Activated CD8-positive, alpha-beta memory T cell treated with anti-CD3 and anti-CD28 coated beads, Interleukin-2, amount 50 U/mL, for 4 hours (primary cell): ENCODE results near the gene RBP4.

Experiments
- DNase-seq: peaks from one replicate; pipeline ENCODE4 v3.0.0-alpha.2; 2020

RBP4 gene

DNA sequence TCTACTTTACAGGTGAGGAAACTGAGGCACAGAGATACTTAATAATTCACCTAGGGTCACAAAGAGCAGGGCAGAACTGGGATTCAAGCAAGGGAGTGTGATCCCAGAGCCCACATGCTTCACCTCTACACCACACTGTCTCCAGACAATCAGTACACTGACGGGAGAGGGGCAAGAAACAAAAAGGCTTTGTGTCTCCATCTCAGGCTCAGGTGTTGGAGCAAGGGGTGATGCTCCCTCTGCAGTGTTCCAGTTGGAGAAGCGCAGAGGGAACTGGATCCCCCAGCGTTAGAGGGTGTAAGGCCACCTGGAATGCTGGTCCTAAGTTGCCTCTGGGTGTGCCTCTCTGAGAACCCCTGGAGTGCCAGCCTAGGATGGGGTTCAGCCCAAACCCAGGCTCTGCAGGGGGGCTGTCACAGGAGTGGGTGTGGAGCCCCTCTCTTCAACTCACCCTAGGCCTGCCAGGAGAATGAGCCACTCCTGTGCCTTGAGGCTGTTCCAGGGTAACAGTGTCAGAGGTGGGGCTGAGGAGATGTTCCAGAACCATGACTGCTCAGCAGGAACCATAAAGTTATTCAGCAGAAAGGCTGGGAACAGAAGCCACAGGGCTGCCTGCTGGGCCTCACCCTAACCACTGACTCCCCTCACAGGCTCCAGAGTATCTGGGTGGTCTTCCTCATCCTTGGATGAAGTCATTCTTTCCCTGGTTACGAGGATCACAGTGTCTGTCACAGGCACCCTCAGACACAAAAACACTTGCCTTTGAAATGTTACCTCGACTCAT, 5.5 kb downstream of the RBP4 start:
- no peak for DNase-seq

DNA sequence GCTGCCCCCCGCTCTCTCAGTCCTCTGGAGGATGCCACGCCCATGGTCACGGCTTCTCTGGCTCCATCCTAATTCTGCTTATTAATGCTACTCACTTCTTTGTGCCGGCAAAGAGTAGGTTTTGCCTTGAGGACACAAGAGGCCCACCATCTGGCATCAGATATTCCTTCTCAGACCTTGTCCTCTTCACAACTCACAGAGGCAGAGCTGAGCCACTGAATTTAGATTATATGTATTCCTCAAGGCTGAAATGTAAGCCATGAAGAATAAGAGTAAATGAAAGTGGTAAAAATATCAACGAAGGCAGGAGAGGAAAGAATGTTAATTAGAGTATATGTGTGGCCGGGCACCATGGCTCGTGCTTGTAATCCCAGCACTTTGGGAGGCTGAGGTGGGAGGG, 6.5 kb downstream of the RBP4 start:
- DNase-seq, result no peak

DNA sequence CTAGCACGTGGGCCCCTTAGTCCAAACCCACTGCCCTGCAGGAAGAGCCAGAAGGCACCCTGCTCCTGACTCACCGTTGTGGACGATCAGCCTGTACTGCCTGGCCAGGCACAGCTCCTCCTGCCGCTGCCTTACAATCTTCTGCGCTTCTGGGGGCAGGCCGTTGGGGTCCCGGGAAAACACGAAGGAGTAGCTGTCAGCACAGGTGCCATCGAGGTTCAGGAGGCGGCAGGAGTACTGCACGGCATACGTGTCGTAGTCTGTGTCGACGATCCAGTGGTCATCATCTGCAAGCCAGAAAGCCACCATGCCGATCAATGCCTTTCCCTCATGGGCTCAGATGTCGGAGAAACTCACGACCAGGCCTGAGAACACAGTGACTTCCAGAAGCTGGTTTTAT, 7.3 kb downstream of the RBP4 start:
- no peak for DNase-seq

DNA sequence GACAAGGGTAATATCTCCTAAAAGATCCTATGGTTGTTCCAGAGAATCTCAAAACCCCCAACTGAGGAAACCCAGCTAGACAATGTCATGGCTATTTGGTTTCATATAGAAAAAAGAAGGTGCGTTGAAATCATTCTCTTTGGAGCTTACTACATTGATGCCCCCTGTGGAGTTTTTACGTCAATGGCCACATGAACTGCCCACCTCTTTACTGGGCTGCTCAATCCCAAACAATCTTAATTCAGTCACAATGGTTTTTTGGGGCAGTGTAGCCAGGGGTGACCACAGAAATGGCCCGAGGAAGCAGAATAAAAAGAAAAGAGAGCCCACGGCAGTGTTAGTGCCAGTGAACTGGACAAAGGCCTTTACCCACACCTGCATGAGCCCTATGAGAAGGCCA, 7.8 kb downstream of the RBP4 start:
- DNase-seq, result no peak

DNA sequence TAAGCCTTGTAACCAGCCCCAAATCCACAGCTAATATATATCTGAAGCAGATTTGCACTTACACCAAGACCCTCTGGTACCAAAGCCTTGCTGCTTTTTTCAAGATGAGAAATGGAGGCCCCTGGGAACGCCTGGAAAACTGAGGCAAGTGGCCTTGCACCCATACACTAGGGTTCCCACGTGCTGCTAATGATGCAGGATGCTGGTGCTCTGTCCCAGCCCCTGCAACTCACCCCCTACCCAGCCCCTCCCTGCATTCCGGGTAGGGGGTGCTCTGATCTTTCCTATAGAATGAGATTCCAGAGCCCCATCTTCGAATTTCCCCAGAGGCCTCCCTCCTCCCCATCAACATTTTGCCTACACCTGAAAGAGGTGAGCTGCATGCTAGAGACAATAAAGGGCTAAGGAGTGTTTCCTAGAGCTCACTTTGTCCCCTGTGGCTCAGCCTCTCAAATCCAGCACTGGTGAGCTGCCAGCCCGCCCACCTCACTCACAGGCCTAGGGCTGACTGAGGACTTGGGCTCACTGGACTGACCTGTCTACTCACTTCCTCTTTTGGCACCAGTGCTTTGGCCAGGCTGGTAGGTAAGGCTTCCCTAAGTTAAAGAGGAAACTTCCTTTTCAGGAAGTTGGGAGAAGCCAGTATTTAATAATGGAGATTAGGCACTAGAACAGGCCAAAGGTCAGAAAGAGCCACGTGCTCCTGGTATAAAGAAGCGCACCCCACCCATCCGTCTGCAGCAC, 9.8 kb downstream of the RBP4 start:
- no peak for DNase-seq

DNA sequence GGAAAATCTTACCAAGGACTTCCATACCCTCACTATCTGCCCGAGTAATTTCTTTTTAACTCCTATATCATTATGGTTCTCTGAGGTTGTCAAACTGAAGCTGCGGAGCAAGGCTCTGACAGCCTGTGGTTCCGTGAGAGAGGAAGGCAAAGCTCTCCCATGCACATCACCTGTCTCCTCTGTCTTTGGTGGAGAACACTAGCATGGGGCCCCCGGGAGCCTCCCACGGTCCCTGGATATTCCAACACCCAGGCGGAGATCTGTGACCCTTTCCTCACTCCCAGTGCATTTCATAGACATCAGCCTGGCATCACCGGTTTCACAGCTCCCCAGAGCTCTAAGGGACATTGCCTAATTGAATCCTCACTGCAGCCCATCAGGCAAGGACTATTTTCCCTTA, 10.4 kb downstream of the RBP4 start:
- no peak for DNase-seq

DNA sequence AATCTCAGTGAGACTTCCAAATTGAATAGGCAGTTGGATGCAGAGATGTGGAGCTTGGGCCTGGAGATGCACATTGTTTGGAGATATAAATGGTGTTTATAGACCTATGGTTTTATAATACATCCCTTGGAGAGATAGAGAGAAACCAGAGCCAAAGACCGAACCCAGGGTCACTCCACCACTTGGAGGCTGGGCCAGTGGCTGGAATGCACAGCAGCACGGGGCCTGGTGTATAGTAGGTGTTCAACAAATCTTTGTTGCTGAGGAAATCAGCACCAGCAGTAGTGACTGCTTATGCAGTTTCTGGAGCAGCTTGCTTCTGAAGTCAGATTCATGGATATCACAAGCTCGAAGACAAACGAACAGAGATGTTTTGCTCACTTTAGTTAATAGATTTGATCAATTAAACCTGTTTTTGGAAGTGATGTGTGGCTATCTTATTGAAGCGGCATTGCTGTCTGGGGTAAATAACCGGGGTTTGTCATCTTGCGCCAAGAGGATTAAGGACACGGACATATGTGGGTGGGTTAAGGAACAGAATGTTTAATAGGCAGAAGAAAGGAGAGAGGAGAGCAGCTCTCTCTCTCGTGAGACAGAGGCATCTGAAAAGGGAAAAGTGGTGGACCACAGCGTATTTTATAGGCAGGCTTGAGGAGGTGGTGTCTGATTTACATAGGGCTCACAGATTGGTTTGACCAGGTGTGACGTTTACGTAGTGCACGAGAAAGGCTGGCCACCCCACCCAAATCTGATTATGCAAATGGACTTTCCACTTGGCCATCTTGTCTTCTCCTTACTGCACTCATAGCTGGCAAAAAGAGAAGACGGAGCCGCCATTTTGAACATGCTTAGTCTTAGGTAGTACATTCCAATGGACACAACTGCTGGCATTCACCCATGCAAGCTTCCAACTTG, 11.1 kb downstream of the RBP4 start:
- no peak for DNase-seq

DNA sequence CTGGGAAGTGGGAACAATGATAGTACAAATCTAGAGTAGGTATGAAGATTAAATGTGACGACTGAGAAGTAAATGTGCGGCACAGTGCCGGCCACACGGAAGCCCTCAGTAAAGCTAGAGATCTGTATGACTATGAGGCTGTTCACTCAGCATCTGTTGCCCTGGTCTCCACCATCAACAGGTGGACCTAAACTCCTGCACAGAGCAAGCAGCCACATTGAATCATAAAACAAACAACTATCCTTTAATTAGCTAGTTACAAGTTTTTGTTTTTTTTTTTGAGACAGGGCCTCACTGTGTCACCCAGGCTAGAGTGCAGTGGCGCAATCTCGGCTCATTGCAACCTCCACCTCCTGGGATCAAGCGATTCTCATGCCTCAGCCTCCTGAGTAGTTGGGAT, 16.6 kb downstream of the RBP4 start:
- no peak for DNase-seq

DNA sequence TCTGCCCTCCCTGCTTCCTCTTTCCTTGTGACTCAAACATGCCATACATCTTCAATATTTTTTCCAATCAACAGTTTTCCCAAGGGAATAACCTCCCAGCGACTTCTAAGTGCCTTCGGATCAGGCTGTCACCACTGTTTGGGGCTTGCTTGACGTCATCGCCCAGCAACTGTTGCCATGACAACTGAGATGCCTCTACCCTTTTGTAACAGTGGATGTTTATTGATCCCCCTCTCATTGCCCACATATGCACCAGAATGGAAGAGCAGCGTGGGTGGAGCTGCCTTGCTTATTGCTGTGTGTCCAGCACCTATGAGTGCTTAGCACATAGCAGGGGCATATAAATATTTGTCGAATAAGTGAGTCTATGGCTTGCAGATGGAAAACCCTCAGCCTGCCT, 20.2 kb downstream of the RBP4 start:
- no peak for DNase-seq

DNA sequence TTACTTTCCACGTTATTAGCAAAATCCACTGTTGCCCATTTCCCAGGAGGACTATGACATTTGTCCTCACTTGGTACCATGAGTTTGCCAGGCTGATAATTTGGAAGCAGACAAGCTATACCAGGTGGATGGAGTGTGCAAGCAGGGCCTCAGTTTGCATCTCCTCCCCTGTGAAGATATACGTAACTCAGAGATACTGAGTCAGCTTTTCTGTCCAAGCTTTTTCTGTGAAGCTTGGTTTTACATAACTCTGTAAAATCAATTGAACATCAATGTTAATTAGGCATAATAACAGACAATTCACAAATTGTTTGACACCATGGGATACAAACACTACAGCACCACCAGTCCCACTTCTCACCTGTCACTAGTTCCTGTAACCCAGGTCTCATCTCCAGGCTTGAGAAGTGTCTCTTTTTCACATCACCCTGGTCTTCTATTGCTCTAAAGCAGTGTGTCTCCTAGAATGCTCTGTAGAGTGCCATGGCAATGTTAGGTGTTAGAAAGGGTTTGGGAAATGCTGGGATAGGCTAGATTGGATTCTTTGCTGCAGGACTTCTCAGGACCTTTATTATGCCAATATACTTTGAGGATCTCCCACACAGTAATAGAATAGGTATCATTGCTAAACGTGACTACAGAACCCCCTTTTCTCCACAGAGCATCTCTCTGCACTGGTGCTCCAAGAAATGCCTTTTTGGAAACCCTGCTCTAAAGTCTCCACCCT, 20.9 kb downstream of the RBP4 start:
- DNase-seq, result no peak

DNA sequence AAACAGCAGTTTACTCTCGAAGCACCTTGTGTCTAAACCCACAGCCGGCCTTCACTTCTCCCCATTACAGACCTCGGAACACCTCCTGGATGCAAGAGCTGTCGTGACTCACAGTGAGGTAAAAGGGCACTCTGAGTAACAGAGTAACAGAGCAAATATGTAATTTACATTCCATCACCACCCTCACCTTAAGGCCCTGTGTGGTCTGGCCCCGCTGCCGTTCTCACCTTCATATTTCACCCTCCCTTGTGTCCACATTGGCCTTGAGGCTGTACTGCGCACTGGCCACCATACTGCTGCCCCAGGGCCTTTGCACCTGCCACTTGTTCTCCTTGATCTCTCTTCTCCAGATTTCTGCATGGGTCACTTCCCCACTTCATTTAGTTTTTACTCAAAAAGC, 21.9 kb downstream of the RBP4 start:
- DNase-seq, result no peak

DNA sequence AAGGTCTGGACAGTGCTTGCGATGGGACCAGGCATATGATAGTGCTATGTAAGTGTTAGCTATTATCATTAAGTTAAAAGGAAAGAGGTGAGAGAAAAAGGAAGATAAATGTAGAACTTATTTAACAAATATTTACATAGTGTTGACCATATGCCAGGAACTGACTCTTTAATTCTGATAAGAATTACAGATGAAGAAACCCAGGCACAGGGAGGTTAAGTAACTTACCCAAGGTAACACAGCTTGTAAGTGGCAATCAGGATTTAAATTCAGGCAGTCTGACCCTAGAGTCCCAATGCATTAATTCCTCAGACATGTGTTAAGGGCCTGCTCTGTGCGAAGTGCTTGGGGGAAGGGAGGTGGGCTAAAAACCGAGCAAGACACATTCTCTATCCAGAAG, 23.5 kb downstream of the RBP4 start:
- DNase-seq, result no peak

DNA sequence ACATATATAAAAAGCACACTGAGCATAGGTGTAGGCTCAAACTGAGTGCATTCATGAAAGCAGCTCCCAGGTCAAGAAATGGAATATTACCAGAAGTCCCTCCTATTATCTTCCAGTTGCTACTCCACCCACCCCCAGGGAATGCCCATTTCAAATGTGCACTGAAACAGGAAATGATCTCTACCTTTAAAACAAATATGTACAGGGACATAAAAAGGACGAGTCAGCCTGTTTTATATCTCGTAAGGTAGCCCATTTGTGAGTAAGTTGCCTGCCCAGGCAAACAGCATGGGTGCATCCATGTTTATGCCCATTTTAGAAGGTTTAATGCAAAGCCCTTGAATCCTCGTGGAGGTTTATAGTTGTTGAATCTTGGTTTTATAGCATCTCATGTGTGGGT, 24.1 kb downstream of the RBP4 start:
- no peak for DNase-seq

DNA sequence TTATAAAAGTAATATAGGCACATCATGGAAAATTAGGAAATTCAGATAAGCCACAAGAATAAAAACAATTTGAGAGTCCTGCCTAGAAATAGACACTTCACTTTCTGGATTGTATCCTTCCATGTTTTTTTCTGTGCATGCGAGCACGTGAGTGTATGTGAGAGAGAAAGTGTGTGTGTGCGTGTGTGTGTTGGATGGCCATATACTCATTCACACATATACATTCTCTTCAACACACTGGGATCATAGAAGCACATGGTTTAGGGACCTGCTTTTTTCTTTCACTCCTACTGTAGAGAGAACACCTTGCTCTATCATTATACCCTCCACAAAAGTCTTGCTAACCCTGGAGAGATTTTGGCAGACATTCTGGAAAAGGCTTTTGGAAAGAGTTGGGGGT, 27.1 kb downstream of the RBP4 start:
- DNase-seq, result no peak

DNA sequence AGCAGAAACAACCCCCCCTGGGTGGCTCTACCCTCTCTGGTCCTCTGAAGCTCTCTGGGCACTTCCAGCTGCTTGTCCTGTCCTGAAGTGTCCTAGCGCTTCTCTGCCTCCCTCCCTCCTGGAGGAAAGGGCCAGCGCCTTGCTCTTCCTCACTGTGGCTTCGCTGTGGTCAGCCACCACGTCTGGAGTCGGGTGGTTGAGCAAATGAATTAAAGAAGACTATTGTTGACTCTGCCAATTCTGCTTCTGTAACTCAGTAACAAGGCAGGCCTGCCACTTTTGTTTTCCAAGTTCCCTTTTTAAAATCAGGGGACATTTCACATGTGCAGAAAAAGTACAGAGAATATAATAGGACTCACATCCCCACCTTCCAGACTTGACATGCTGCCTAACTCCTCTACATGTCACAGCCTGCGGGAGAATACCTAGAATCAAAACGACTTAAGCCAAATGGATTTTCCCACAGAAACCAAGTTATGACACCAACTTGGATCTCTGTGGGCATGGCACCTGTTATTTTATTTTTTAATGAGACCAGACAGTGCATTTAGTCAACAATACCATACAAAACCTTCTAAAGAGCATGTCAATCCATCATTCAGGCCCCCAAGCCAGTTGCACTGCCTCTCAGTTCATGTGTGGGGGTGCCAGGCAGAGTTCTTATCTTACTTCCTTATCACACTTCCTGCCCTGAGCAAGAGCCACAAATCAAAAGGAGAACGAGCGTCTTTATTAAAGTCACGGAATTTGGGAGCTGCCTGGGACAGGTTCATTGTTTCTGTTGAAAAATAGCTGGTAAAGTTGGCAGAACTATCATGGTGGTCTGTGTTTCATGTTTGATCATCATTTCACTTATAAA, 27.8 kb downstream of the RBP4 start:
- no peak for DNase-seq

DNA sequence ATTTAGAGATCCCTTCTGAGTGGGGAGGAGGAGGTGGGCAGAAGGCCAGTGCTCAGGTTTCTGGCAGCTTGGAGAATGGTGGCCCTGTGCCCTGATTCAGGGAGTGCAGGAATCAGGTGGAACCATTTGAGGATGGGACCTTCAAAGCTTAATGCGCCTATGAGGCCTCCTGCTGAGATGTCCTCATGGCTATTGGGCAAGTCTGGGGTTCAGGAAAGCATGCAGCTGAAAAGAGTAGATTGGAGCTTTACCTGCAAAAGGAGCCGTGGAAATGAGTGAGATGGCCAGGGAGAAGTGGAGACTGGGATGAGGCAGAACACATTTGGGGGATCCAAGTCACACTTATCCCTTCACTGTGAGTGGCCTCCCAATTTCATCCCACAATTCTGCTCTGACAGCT, 28.4 kb downstream of the RBP4 start:
- no peak for DNase-seq

DNA sequence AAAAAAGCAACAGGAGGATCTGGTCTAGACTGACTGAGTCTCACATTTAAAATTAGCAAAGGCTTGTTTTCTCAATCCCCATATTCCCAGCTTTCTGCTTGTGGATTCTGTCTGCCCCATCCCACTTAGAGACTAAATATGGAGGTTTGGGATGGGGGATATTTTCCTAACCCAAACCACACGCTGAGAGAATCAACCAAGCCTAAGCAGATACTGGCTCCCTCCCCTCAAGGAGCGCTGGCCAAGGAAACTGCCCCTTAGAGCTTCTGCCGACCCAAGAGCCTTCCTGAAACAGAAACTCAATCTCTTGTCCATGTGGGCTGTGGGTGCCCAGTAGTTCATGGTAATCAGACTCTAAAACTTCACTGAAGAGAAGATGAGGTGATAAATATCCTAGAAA, 30.7 kb downstream of the RBP4 start:
- no peak for DNase-seq

DNA sequence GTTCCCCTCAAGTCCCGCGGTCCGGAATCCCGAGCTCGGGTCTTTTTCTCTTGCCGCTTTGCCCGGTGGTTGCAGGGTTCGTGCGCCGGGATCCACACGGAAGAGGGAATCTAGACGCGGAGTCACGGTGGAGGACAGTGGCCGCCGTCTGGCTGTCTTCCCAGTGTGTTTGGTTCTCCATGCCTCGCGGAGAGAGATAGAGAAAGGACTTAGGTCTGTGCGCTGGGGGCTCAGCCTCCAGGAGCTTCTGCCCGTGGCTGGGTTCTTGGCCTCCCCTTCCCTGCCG, 33.0 kb downstream of the RBP4 start:
- DNase-seq, result no peak

DNA sequence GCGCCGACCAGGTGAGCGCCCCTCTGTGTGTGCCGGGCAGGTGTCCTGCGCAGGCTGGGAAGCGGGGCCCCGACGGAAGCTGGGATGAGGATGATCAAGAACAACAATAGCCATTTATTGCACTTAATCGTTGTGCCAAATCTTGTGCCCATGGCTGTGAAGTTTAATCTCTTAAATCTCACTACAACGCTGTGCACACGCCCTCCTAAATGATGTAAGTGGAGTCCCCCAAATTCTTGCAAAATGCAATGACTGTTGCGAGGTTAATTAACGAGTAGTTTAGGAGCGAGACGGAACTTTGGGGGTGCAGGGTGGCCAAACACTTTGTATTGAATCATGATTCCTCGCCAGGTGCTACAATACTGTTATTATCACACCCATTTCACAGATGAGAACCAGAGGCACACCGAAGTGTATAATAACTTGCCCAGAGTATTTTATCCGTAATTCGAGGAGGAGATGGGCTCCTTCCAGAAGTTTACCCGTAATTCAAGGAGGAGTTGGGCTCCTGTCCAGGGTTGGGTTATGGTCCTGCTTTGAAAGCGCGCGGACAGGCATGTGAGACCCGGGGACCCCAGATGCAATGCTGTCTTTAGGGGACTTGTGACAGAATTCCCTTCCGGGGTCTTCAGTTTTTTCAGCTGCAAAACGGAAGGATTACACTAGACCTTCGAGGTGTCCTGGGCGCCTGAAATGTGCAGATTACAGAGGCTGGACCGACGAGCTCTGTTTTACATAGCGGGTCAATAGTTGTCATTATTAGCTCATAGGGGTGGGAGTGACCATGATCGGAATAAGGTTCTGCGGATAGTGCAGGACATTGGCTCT, 33.5 kb downstream of the RBP4 start:
- DNase-seq, result no peak

DNA sequence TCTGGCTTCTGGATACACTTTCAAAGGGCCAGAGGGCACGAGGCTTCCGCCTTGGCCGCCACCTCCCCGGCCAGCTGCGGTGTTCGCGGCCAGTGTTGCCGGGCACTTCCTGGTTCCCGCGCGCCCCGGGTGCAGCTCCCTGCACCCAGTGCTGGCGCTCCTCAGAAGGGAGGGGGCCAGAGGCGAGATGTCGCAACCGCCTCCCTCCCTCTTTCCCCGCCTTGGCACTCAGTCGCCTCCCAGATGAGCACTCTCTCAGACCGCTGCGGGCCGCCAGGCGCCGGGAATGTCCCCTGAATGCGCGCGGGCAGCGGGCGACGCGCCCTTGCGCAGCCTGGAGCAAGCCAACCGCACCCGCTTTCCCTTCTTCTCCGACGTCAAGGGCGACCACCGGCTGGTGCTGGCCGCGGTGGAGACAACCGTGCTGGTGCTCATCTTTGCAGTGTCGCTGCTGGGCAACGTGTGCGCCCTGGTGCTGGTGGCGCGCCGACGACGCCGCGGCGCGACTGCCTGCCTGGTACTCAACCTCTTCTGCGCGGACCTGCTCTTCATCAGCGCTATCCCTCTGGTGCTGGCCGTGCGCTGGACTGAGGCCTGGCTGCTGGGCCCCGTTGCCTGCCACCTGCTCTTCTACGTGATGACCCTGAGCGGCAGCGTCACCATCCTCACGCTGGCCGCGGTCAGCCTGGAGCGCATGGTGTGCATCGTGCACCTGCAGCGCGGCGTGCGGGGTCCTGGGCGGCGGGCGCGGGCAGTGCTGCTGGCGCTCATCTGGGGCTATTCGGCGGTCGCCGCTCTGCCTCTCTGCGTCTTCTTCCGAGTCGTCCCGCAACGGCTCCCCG, 34.4 kb downstream of the RBP4 start, which contains the start of gene FFAR4:
Gene FFAR4, plus strand, starts transcription at position 231 of the 842 bp plus-strand sequence. Its CDS starts 56 bp downstream, at position 287.
- DNase-seq, result no peak
